IMR-90 (cell line): ENCODE results near the gene KCNMA1. TPM values are rescaled to one million over a fixed set of nuclear protein-coding genes. Genes with fewer than 3 reads are reported as not detected.

Experiments
- ATAC-seq: fragments of 200-7000 bp; cut with Tn5 transposase; 2 replicates; pipeline ENCODE4 v1.9.1; 2020; ENCODE audit warnings: low read depth, mild to moderate bottlenecking, moderate library complexity
- BruUV-seq: library from RNA; stranded (reverse); fragments of 400-500 nt; replicated peaks from 2 replicates; lab custom pipeline; 2021; lab: Mats Ljungman, UMichigan
- CTCF ChIA-PET: fragments of 300-600 bp; formaldehyde crosslinking; extraction: SDS; loops from one replicate; lab custom pipeline; 2021; ENCODE audit warnings: antibody characterized with exemption; lab: Yijun Ruan, JAX
- POLR2A ChIA-PET: fragments of 300-600 bp; sonication (Branson Sonifier 250); formaldehyde crosslinking; loops from one replicate; lab custom pipeline; 2022; ENCODE audit warnings: antibody characterized with exemption; ENCODE audit not compliant: unreplicated experiment; lab: Charles Lee
- DNase-seq: peaks from one replicate; pipeline ENCODE4 v3.0.0; 2013
- H2AFZ ChIP-seq: replicated peaks from 2 replicates; pipeline ENCODE3; 2013; ENCODE audit warnings: low read length, mild to moderate bottlenecking; ENCODE audit not compliant: poor library complexity
- H2AK5ac ChIP-seq: 2 replicates; pipeline ENCODE4 v1.6.1; 2013; ENCODE audit warnings: low read depth, low read length, inconsistent platforms
- H2AK9ac ChIP-seq: replicated peaks from 2 replicates; pipeline ENCODE3; 2013; ENCODE audit warnings: mild to moderate bottlenecking, low read depth, low read length, moderate library complexity; ENCODE audit not compliant: poor library complexity
- H2BK120ac ChIP-seq: 2 replicates; pipeline ENCODE4 v1.6.1; 2013; ENCODE audit warnings: low read depth, low read length, inconsistent platforms
- H2BK15ac ChIP-seq: 3 replicates; pipeline ENCODE4 v1.6.1; 2013; ENCODE audit warnings: low read depth, low read length, inconsistent platforms
- H2BK20ac ChIP-seq: 2 replicates; pipeline ENCODE4 v1.6.1; 2013; ENCODE audit warnings: low read depth, mild to moderate bottlenecking, inconsistent platforms, low read length, moderate library complexity
- H2BK5ac ChIP-seq: 2 replicates; pipeline ENCODE4 v1.6.1; 2013; ENCODE audit warnings: mild to moderate bottlenecking, low read depth, low read length, inconsistent platforms; ENCODE audit not compliant: poor library complexity, severe bottlenecking
- H3K14ac ChIP-seq: replicated peaks from 2 replicates; pipeline ENCODE4 v1.6.1; 2013; ENCODE audit warnings: low read depth, low read length, inconsistent platforms
- H3K18ac ChIP-seq: 2 replicates; pipeline ENCODE4 v1.6.1; 2013; ENCODE audit warnings: low read depth, low read length, control low read depth
- H3K23ac ChIP-seq: 2 replicates; pipeline ENCODE4 v1.6.1; 2013; ENCODE audit warnings: low read depth, low read length, inconsistent platforms
- H3K27ac ChIP-seq: 2 replicates; pipeline ENCODE4 v1.5.1; 2013; ENCODE audit warnings: mild to moderate bottlenecking, control low read depth, low read length; ENCODE audit not compliant: insufficient read depth
- H3K27me3 ChIP-seq: 2 replicates; pipeline ENCODE4 v1.6.1; 2013; ENCODE audit warnings: low read length; ENCODE audit not compliant: control insufficient read depth, insufficient read depth
- H3K36me3 ChIP-seq: 2 replicates; pipeline ENCODE4 v1.6.1; 2013; ENCODE audit warnings: low read length, mixed read lengths; ENCODE audit not compliant: control insufficient read depth, insufficient read depth
- H3K4ac ChIP-seq: 2 replicates; pipeline ENCODE4 v1.6.1; 2013; ENCODE audit warnings: low read depth, low read length, inconsistent platforms
- H3K4me1 ChIP-seq: 2 replicates; pipeline ENCODE4 v1.6.1; 2013; ENCODE audit warnings: low read length, mixed read lengths; ENCODE audit not compliant: control insufficient read depth, insufficient read depth
- H3K4me2 ChIP-seq: 2 replicates; pipeline ENCODE4 v1.6.1; 2013; ENCODE audit warnings: low read depth, mild to moderate bottlenecking, control low read depth, low read length, moderate library complexity
- H3K4me3 ChIP-seq: 2 replicates; pipeline ENCODE4 v1.5.1; 2013; ENCODE audit warnings: low read depth, mild to moderate bottlenecking, control low read depth, low read length, moderate library complexity; ENCODE audit not compliant: insufficient read depth
- H3K56ac ChIP-seq: 2 replicates; pipeline ENCODE4 v1.6.1; 2013; ENCODE audit warnings: low read length, inconsistent platforms; ENCODE audit not compliant: insufficient read depth; ENCODE audit errors: extremely low read depth
- H3K79me1 ChIP-seq, 2 experiments: 2 replicates each; pipeline ENCODE4 v1.6.1; 2013; ENCODE audit warnings: low read length in 2 of 2, inconsistent platforms in 1 of 2, low read depth in 1 of 2
- H3K9ac ChIP-seq: 2 replicates; pipeline ENCODE4 v1.6.1; 2013; ENCODE audit warnings: low read depth, low read length, control low read depth
- H3K9me1 ChIP-seq: 2 replicates; pipeline ENCODE4 v1.6.1; 2013; ENCODE audit warnings: low read length, inconsistent platforms; ENCODE audit not compliant: insufficient read depth
- H3K9me3 ChIP-seq: 2 replicates; pipeline ENCODE4 v1.6.1; 2013; ENCODE audit warnings: low read length; ENCODE audit not compliant: control insufficient read depth, insufficient read depth
- H4K20me1 ChIP-seq: 2 replicates; pipeline ENCODE4 v1.6.1; 2013; ENCODE audit warnings: low read length, inconsistent platforms; ENCODE audit not compliant: insufficient read depth
- H4K5ac ChIP-seq: 2 replicates; pipeline ENCODE4 v1.6.1; 2013; ENCODE audit warnings: mild to moderate bottlenecking, low read depth, low read length, control low read depth
- H4K8ac ChIP-seq, 2 experiments: 2 replicates each; pipeline ENCODE4 v1.6.1; 2013; ENCODE audit warnings: low read depth in 2 of 2, low read length in 2 of 2, control low read depth in 1 of 2, inconsistent platforms in 1 of 2
- H4K91ac ChIP-seq: 2 replicates; pipeline ENCODE4 v1.6.1; 2013; ENCODE audit warnings: low read depth, low read length, inconsistent platforms; ENCODE audit not compliant: insufficient read depth
- BHLHE40 ChIP-seq: fragments of 150-350 bp; IDR thresholded peaks from 2 replicates; pipeline ENCODE4 v1.6.1; 2016; ENCODE audit warnings: mild to moderate bottlenecking, low read depth, low read length
- FOS ChIP-seq: fragments of 150-350 bp; IDR thresholded peaks from 2 replicates; pipeline ENCODE4 v1.6.1; 2016; ENCODE audit warnings: low read depth, low read length
- MXI1 ChIP-seq: IDR thresholded peaks from 2 replicates; pipeline ENCODE4 v1.6.1; 2012; ENCODE audit warnings: low read depth, mild to moderate bottlenecking, low read length, moderate library complexity, borderline replicate concordance
- NFE2L2 ChIP-seq: fragments of 150-350 bp; IDR thresholded peaks from 2 replicates; pipeline ENCODE4 v1.6.1; 2016; ENCODE audit warnings: low read depth, mild to moderate bottlenecking, low read length
- RFX5 ChIP-seq: IDR thresholded peaks from 2 replicates; pipeline ENCODE4 v1.8.0; 2012; ENCODE audit warnings: low read depth, mild to moderate bottlenecking, low read length, moderate library complexity
- SMC3 ChIP-seq: fragments of 150-350 bp; IDR thresholded peaks from 2 replicates; pipeline ENCODE4 v1.6.1; 2016; ENCODE audit warnings: low read depth, mild to moderate bottlenecking, antibody characterized with exemption, low read length, moderate library complexity
- dilution Hi-C: fragments of 300-500 bp; cut with HindIII; formaldehyde crosslinking; loops from one replicate; pipeline ENCODE4 v1.14.3; 2018; ENCODE audit warnings: low sequenced_read_pairs; ENCODE audit not compliant: unreplicated experiment
- in situ Hi-C: fragments of 300-500 bp; cut with MboI; formaldehyde crosslinking; loops from 3 replicates; pipeline ENCODE4 v1.14.3; 2019; ENCODE audit warnings: low sequenced_read_pairs, inconsistent platforms, mixed read lengths
- intact Hi-C: fragments of 100-400 bp; cut with micrococcal nuclease; formaldehyde crosslinking; loops from 2 replicates; pipeline ENCODE4 v1.10.0; 2022
- polyA plus RNA-seq, 3 experiments: library from polyadenylated mRNA; depleted of rRNA; stranded (reverse); fragments of >200 nt; gene quantifications; 2 replicates each; pipeline ENCODE4 v1.2.3, GENCODE V29; 2012; ENCODE audit warnings: low replicate concordance in 1 of 3
- total RNA-seq: library from RNA; depleted of rRNA; stranded (reverse); fragments of >200 nt; gene quantifications from 2 replicates; pipeline ENCODE4 v1.2.3, GENCODE V29; 2012
- TF ChIP-seq, protein P1 (sequence below): fragments of 150-350 bp; IDR thresholded peaks from 2 replicates; pipeline ENCODE4 v1.6.1; 2017; ENCODE audit warnings: mild to moderate bottlenecking, antibody characterized with exemption, low read length, low read depth
- TF ChIP-seq, protein P2 (sequence below): conservative IDR thresholded peaks from 2 replicates; pipeline ENCODE4 v1.5.1; 2012; ENCODE audit warnings: mild to moderate bottlenecking, low read depth, low read length, improper control_type of control experiment
- TF ChIP-seq, protein P3 (sequence below): fragments of 150-350 bp; IDR thresholded peaks from 2 replicates; pipeline ENCODE4 v1.6.1; 2016; ENCODE audit warnings: low read depth, mild to moderate bottlenecking, low read length, moderate library complexity, borderline replicate concordance

The KCNMA1 gene
- total and polyA plus RNA-seq, 2 of the 4 experiments (the other 2 are of a cell fraction): 25.6 to 29.6 TPM

DNA sequence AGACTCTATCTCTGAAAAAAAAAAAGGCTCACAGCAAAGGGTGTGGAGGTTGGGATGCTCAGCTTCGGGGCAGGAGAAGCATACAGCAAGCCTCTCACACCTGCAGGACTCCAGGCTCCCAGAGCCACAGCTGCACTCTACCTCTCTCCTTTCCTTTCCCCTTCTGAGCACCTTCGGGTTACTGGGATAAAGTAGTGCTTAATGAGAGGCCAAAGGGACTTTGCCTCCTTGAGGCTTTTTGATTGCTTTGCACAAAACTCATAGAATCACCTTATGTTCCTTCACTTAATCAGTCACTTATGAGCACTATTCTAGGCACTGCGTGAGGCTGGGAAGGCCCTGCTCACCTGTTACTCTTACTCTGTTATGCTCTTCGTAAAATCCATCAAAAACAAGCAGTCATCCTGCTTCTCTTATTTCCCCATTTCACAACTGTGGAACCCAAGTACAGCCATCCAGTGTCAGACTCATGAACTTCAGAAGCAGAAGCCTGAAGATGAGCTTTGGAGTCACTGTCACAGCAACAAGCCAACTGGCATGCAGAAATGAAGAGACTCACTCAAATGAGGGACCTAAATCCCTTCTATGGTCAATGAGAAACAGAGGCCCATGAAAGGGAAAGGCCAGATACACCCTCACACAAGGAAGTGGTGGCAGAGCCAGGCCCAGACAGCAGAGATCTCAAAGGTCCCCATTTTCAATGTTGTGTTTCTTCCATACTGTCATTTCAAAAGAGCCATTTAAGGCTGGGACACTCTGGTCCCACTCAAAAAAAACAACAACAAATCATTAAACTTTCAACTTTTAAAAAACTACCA lies 205.4 kb downstream of the KCNMA1 start (continued):
- TF ChIP-seq, protein P1, sequence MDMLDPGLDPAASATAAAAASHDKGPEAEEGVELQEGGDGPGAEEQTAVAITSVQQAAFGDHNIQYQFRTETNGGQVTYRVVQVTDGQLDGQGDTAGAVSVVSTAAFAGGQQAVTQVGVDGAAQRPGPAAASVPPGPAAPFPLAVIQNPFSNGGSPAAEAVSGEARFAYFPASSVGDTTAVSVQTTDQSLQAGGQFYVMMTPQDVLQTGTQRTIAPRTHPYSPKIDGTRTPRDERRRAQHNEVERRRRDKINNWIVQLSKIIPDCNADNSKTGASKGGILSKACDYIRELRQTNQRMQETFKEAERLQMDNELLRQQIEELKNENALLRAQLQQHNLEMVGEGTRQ: no peak

DNA sequence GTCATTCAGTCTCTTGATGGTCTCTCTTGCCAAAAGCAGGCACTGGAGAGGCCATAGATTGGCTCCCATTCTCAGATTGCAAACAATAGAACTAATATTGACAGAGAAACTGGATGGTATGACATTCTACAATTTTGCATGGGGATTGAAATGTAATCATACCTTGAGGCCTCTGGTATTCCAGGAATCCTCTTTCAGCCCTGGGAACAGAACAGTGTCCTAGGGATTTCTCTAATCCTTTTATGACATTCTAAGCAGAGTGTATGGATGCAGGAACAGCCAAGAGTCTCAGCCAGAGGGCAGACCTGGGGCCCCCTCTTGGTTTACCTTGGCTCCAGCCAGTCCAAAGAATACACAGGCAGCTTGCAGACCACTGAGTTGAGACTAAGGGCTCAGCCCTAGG lies 206.4 kb downstream of the KCNMA1 start:
- Histone ChIP-seq H2AK9ac (no peak overlapping the region), H3K4me3 (no peak overlapping the region), H2AK5ac (no peak overlapping the region), H3K27ac (no peak overlapping the region), H3K9me3 (no peaks in the 10 kb centered on the region), H4K91ac (no peak overlapping the region), H4K8ac (no peak overlapping the region), H3K23ac (no peak overlapping the region), H3K4me1 (peaks cover 6% of the 10 kb centered on the region), H3K27me3 (no peaks in the 10 kb centered on the region), H4K5ac (no peak overlapping the region), H4K20me1 (no peaks in the 10 kb centered on the region), H2BK120ac (no peak overlapping the region), H3K18ac (no peak overlapping the region; the same call in 1 of the 2 replicates), H3K79me1 (0 out of 4 replicates have a peak, but pooled peaks cover 0 to 2% of the 10 kb centered on the region in 2 experiments), H3K4ac (0 out of 2 replicates have a peak overlapping the region, but pooled peaks have one; percentile 8), H3K36me3 (no peaks in the 10 kb centered on the region), H3K9ac (no peak overlapping the region), H2BK5ac (no peak overlapping the region), H2BK15ac (no peak overlapping the region), H3K4me2 (no peak overlapping the region), H2BK20ac (no peak overlapping the region), H2AFZ (no peak overlapping the region), H3K14ac (no peak overlapping the region; the same call in 1 of the 2 replicates), H3K9me1 (peaks cover 7% of the 10 kb centered on the region), H3K56ac (no peak overlapping the region)
- BruUV-seq: no TSS peak
- in situ Hi-C loops (no loop called here), dilution Hi-C loops (no loop called here), intact Hi-C loops (no loop called here)
- no peak for TF ChIP-seq BHLHE40
- TF ChIP-seq NFE2L2: no peak
- TF ChIP-seq, protein P2, sequence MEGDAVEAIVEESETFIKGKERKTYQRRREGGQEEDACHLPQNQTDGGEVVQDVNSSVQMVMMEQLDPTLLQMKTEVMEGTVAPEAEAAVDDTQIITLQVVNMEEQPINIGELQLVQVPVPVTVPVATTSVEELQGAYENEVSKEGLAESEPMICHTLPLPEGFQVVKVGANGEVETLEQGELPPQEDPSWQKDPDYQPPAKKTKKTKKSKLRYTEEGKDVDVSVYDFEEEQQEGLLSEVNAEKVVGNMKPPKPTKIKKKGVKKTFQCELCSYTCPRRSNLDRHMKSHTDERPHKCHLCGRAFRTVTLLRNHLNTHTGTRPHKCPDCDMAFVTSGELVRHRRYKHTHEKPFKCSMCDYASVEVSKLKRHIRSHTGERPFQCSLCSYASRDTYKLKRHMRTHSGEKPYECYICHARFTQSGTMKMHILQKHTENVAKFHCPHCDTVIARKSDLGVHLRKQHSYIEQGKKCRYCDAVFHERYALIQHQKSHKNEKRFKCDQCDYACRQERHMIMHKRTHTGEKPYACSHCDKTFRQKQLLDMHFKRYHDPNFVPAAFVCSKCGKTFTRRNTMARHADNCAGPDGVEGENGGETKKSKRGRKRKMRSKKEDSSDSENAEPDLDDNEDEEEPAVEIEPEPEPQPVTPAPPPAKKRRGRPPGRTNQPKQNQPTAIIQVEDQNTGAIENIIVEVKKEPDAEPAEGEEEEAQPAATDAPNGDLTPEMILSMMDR: 0 out of 2 replicates have a peak, but pooled peaks have one; percentile 1
- TF ChIP-seq, protein P3, sequence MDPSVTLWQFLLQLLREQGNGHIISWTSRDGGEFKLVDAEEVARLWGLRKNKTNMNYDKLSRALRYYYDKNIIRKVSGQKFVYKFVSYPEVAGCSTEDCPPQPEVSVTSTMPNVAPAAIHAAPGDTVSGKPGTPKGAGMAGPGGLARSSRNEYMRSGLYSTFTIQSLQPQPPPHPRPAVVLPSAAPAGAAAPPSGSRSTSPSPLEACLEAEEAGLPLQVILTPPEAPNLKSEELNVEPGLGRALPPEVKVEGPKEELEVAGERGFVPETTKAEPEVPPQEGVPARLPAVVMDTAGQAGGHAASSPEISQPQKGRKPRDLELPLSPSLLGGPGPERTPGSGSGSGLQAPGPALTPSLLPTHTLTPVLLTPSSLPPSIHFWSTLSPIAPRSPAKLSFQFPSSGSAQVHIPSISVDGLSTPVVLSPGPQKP: no peak
- TF ChIP-seq RFX5: no peak
- no peak for TF ChIP-seq SMC3
- no peak for TF ChIP-seq MXI1
- no peak for TF ChIP-seq FOS
- CTCF ChIA-PET: no interaction called here
- DNase-seq: no peak
- peak; percentile 49 for ATAC-seq
- POLR2A ChIA-PET: no interaction called here
